NCI-H1048 (cell line): ENCODE results near the gene PDE7B.
"Not testable (repeated sequence)": the region's sequence is repeated elsewhere in the genome, so short reads cannot be mapped to it uniquely, and the experiment has no call there.

Experiments used
- DNase-seq: peaks from one replicate; lab custom pipeline; 2025; lab: John Stamatoyannopoulos, UW

Gene PDE7B

GRCh38 chr6:136076496-136076895 lies 225.0 kb downstream of the PDE7B start:
- DNase-seq: no peak

- no peak for DNase-seq
Measured at GRCh38 chr6:136077834-136078576, 226.5 kb downstream of the PDE7B start.

- DNase-seq: no peak
Measured at GRCh38 chr6:136079701-136080565, 228.4 kb downstream of the PDE7B start.

GRCh38 chr6:136083540-136083939 lies 232.0 kb downstream of the PDE7B start:
- DNase-seq: no peak

- DNase-seq: no peak
Measured at GRCh38 chr6:136084403-136084802, 232.9 kb downstream of the PDE7B start.

GRCh38 chr6:136085370-136086115 lies 234.0 kb downstream of the PDE7B start:
- DNase-seq: no peak

- DNase-seq: no peak
Measured at GRCh38 chr6:136086686-136087085, 235.2 kb downstream of the PDE7B start.

- no peak for DNase-seq
Measured at GRCh38 chr6:136087986-136088385, 236.5 kb downstream of the PDE7B start.

GRCh38 chr6:136088693-136089092 lies 237.2 kb downstream of the PDE7B start:
- DNase-seq: no peak

- DNase-seq: no peak
Measured at GRCh38 chr6:136089876-136090275, 238.4 kb downstream of the PDE7B start.

- DNase-seq: no peak
Measured at GRCh38 chr6:136090929-136091328, 239.4 kb downstream of the PDE7B start.

- no peak for DNase-seq
Measured at GRCh38 chr6:136092897-136093296, 241.4 kb downstream of the PDE7B start.

- DNase-seq: no peak
Measured at GRCh38 chr6:136093835-136094234, 242.3 kb downstream of the PDE7B start.

- DNase-seq: no peak
Measured at GRCh38 chr6:136094812-136095211, 243.3 kb downstream of the PDE7B start.

- DNase-seq: no peak
Measured at GRCh38 chr6:136095986-136096385, 244.5 kb downstream of the PDE7B start.

GRCh38 chr6:136102991-136103688 lies 251.6 kb downstream of the PDE7B start:
- DNase-seq: no peak

GRCh38 chr6:136103763-136104311 lies 252.3 kb downstream of the PDE7B start:
- DNase-seq: no peak

GRCh38 chr6:136104556-136104955 lies 253.1 kb downstream of the PDE7B start:
- no peak for DNase-seq

GRCh38 chr6:136105797-136106196 lies 254.3 kb downstream of the PDE7B start:
- DNase-seq: not testable (repeated sequence)

GRCh38 chr6:136108361-136108945 lies 257.0 kb downstream of the PDE7B start:
- no peak for DNase-seq

GRCh38 chr6:136111831-136112230 lies 260.3 kb downstream of the PDE7B start:
- DNase-seq: no peak
